ENCODE data around the gene DPH6. TPM values are rescaled to one million over a fixed set of nuclear protein-coding genes. Genes with fewer than 3 reads are reported as not detected.

Gene DPH6
- total and polyA plus RNA-seq, 4 experiments from 2014 or later: 11.5 to 28.3 (median 18.5) TPM

GRCh38 chr15:35439291-35439690 lies 106.7 kb downstream of the DPH6 start:
- Histone ChIP-seq H3K4me3 (ENCODE audit: low read length in 2 of 2) (no peak overlapping the region), H3K36me3 (ENCODE audit: insufficient read depth, low read length) (no peaks in the 10 kb centered on the region), H3K27me3 (ENCODE audit: insufficient read depth, low read length) (no peaks in the 10 kb centered on the region), H3K4me1 (ENCODE audit: insufficient read depth, low read length) (no peaks in the 10 kb centered on the region), H3K27ac (ENCODE audit: low read depth, low read length) (no peak overlapping the region), H3K9me3 (ENCODE audit: control insufficient read depth in 1 of 2, low read length in 2 of 2) (no peaks in the 10 kb centered on the region)
- no peaks in the 10 kb centered on the region for H3K4me1 Mint-ChIP-seq
- no peak overlapping the region for H3K4me3 Mint-ChIP-seq
- intact Hi-C loops (cut with micrococcal nuclease): no loop called here
- CTCF ChIA-PET (ENCODE audit: partially characterized antibody): no interaction called here
- H3K9me3 Mint-ChIP-seq: peaks cover 0 to 3% (median 0%) of the 10 kb centered on the region in 8 donors
- H3K27ac Mint-ChIP-seq: no peak overlapping the region
- H3K36me3 Mint-ChIP-seq: peaks cover 18 to 42% of the 10 kb centered on the region in 2 donors
- H3K27me3 Mint-ChIP-seq: no peaks in the 10 kb centered on the region
- POLR2A ChIA-PET (ENCODE audit: partially characterized antibody): no interaction called here
- no peak for DNase-seq

GRCh38 chr15:35437157-35437556 lies 108.8 kb downstream of the DPH6 start:
- no peak overlapping the region for H3K27ac Mint-ChIP-seq
- POLR2A ChIA-PET (ENCODE audit: partially characterized antibody): no interaction called here
- Histone ChIP-seq H3K9me3 (ENCODE audit: control insufficient read depth in 1 of 2, low read length in 2 of 2) (no peaks in the 10 kb centered on the region), H3K27ac (ENCODE audit: low read depth, low read length) (no peak overlapping the region), H3K36me3 (ENCODE audit: insufficient read depth, low read length) (no peaks in the 10 kb centered on the region), H3K27me3 (ENCODE audit: insufficient read depth, low read length) (no peaks in the 10 kb centered on the region), H3K4me1 (ENCODE audit: insufficient read depth, low read length) (no peaks in the 10 kb centered on the region), H3K4me3 (ENCODE audit: low read length in 2 of 2) (no peak overlapping the region)
- intact Hi-C loops (cut with micrococcal nuclease): no loop called here
- peaks cover 18 to 51% of the 10 kb centered on the region in 2 donors for H3K36me3 Mint-ChIP-seq
- DNase-seq: no peak
- H3K9me3 Mint-ChIP-seq: peaks cover 0 to 3% (median 0%) of the 10 kb centered on the region in 8 donors
- CTCF ChIA-PET (ENCODE audit: partially characterized antibody): no interaction called here
- no peaks in the 10 kb centered on the region for H3K27me3 Mint-ChIP-seq
- H3K4me1 Mint-ChIP-seq: peaks cover 0 to 2% (median 0%) of the 10 kb centered on the region in 4 donors
- no peak overlapping the region for H3K4me3 Mint-ChIP-seq

- Histone ChIP-seq H3K27me3 (ENCODE audit: insufficient read depth, low read length) (no peaks in the 10 kb centered on the region), H3K36me3 (ENCODE audit: insufficient read depth, low read length) (no peaks in the 10 kb centered on the region), H3K4me1 (ENCODE audit: insufficient read depth, low read length) (no peaks in the 10 kb centered on the region), H3K27ac (ENCODE audit: low read depth, low read length) (no peak overlapping the region), H3K9me3 (ENCODE audit: control insufficient read depth in 1 of 2, low read length in 2 of 2) (no peaks in the 10 kb centered on the region), H3K4me3 (ENCODE audit: low read length in 2 of 2) (no peak overlapping the region)
- POLR2A ChIA-PET (ENCODE audit: partially characterized antibody): no interaction called here
- CTCF ChIA-PET (ENCODE audit: partially characterized antibody): interaction anchor here (5.6 kb wide), 1 partner anchor 8 kb away, joined by 39 read pairs; no protein-coding TSS in a partner anchor
- intact Hi-C loops (cut with micrococcal nuclease): no loop called here
- H3K27me3 Mint-ChIP-seq: no peaks in the 10 kb centered on the region
- H3K27ac Mint-ChIP-seq: no peak overlapping the region
- H3K4me1 Mint-ChIP-seq: peaks cover 0 to 2% (median 0%) of the 10 kb centered on the region in 4 donors
- peaks cover 0 to 3% (median 0%) of the 10 kb centered on the region in 8 donors for H3K9me3 Mint-ChIP-seq
- H3K4me3 Mint-ChIP-seq: no peak overlapping the region
- no peak for DNase-seq
- H3K36me3 Mint-ChIP-seq: peaks cover 18 to 51% of the 10 kb centered on the region in 2 donors
Measured at GRCh38 chr15:35436422-35436821, 109.5 kb downstream of the DPH6 start.

DNA sequence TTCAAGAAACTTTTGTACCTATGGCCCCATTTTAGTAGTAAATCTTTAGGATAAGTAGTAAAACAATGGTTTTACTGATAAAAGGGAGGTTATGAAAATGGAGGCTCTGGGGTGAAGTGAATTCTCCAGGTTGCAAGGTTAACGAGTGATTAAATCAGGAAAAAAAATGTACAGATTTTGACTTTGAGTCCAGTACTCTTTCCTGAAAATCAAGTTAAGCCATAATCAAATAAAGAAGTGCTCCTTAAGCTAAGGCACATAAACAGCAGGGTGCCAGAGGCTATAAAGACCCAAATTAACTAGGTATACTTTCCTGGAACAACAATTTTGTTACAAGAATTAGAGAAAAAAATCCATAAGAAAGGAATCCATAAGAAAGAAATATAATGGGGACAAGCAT lies 114.7 kb downstream of the DPH6 start:
- ChIA-PET POLR2A (ENCODE audit: partially characterized antibody) (no interaction called here), CTCF (ENCODE audit: partially characterized antibody) (interaction anchor here (5.6 kb wide), 1 partner anchor 13 kb away, joined by 39 read pairs; no protein-coding TSS in a partner anchor)
- Histone ChIP-seq H3K9me3 (ENCODE audit: control insufficient read depth in 1 of 2, low read length in 2 of 2) (no peaks in the 10 kb centered on the region), H3K27ac (ENCODE audit: low read depth, low read length) (no peak overlapping the region), H3K4me3 (ENCODE audit: low read length in 2 of 2) (no peak overlapping the region), H3K27me3 (ENCODE audit: insufficient read depth, low read length) (no peaks in the 10 kb centered on the region), H3K36me3 (ENCODE audit: insufficient read depth, low read length) (no peaks in the 10 kb centered on the region), H3K4me1 (ENCODE audit: insufficient read depth, low read length) (no peaks in the 10 kb centered on the region)
- H3K4me3 Mint-ChIP-seq: no peak overlapping the region
- H3K9me3 Mint-ChIP-seq: no peaks in the 10 kb centered on the region
- peaks cover 9 to 51% of the 10 kb centered on the region in 2 donors for H3K36me3 Mint-ChIP-seq
- H3K4me1 Mint-ChIP-seq: peaks cover 0 to 2% (median 0%) of the 10 kb centered on the region in 4 donors
- no peak for DNase-seq
- no peaks in the 10 kb centered on the region for H3K27me3 Mint-ChIP-seq
- no peak overlapping the region for H3K27ac Mint-ChIP-seq
- intact Hi-C loops (cut with micrococcal nuclease): no loop called here

DNA sequence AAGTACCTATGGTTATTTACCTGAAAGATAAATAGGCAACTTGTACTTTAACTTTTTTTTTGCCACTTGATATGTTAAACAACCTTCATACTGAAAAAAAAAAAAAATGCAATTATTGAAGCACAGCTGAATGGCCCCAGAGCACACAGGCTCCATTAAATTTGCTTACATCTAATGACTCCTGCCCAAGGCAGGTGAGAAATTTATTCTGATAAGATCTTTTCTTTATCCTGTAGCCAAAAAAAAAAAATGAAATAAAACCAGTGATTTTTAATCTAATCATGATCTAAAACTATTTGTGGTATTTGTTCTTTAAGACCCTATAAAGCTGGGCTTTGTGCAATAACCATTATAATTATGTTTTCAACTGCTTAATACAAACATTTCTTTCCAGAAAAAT lies 115.7 kb downstream of the DPH6 start:
- ChIA-PET CTCF (ENCODE audit: partially characterized antibody) (interaction anchor here (3.0 kb wide), 1 partner anchor 14 kb away, joined by 15 read pairs; no protein-coding TSS in a partner anchor), POLR2A (ENCODE audit: partially characterized antibody) (no interaction called here)
- Mint-ChIP-seq H3K4me1 (peaks cover 0 to 2% (median 0%) of the 10 kb centered on the region in 4 donors), H3K9me3 (no peaks in the 10 kb centered on the region), H3K27ac (no peak overlapping the region), H3K4me3 (no peak overlapping the region), H3K36me3 (peaks cover 9 to 45% of the 10 kb centered on the region in 2 donors), H3K27me3 (no peaks in the 10 kb centered on the region)
- H3K4me3 ChIP-seq (ENCODE audit: low read length in 2 of 2): no peak overlapping the region
- no peaks in the 10 kb centered on the region for H3K9me3 ChIP-seq (ENCODE audit: control insufficient read depth in 1 of 2, low read length in 2 of 2)
- H3K27me3 ChIP-seq (ENCODE audit: insufficient read depth, low read length): no peaks in the 10 kb centered on the region
- DNase-seq: no peak
- intact Hi-C loops (cut with micrococcal nuclease): no loop called here
- H3K27ac ChIP-seq (ENCODE audit: low read depth, low read length): no peak overlapping the region
- H3K4me1 ChIP-seq (ENCODE audit: insufficient read depth, low read length): no peaks in the 10 kb centered on the region
- no peaks in the 10 kb centered on the region for H3K36me3 ChIP-seq (ENCODE audit: insufficient read depth, low read length)

GRCh38 chr15:35427496-35427895 lies 118.5 kb downstream of the DPH6 start:
- POLR2A ChIA-PET (ENCODE audit: partially characterized antibody): no interaction called here
- Histone ChIP-seq H3K27ac (ENCODE audit: low read depth, low read length) (no peak overlapping the region), H3K36me3 (ENCODE audit: insufficient read depth, low read length) (no peaks in the 10 kb centered on the region), H3K9me3 (ENCODE audit: control insufficient read depth in 1 of 2, low read length in 2 of 2) (no peaks in the 10 kb centered on the region), H3K4me1 (ENCODE audit: insufficient read depth, low read length) (no peaks in the 10 kb centered on the region), H3K4me3 (ENCODE audit: low read length in 2 of 2) (no peak overlapping the region), H3K27me3 (ENCODE audit: insufficient read depth, low read length) (no peaks in the 10 kb centered on the region)
- peaks cover 0 to 6% (median 4%) of the 10 kb centered on the region in 8 donors for H3K9me3 Mint-ChIP-seq
- CTCF ChIA-PET (ENCODE audit: partially characterized antibody): no interaction called here
- H3K27me3 Mint-ChIP-seq: no peaks in the 10 kb centered on the region
- no peak overlapping the region for H3K4me3 Mint-ChIP-seq
- no peaks in the 10 kb centered on the region for H3K4me1 Mint-ChIP-seq
- H3K36me3 Mint-ChIP-seq: peaks cover 11 to 49% of the 10 kb centered on the region in 2 donors
- DNase-seq: no peak
- no peak overlapping the region for H3K27ac Mint-ChIP-seq
- intact Hi-C loops (cut with micrococcal nuclease): no loop called here

- ChIA-PET POLR2A (ENCODE audit: partially characterized antibody) (no interaction called here), CTCF (ENCODE audit: partially characterized antibody) (no interaction called here)
- H3K4me1 Mint-ChIP-seq: no peaks in the 10 kb centered on the region
- Histone ChIP-seq H3K36me3 (ENCODE audit: insufficient read depth, low read length) (no peaks in the 10 kb centered on the region), H3K4me3 (ENCODE audit: low read length in 2 of 2) (no peak overlapping the region), H3K9me3 (ENCODE audit: control insufficient read depth in 1 of 2, low read length in 2 of 2) (no peaks in the 10 kb centered on the region), H3K27ac (ENCODE audit: low read depth, low read length) (no peak overlapping the region), H3K4me1 (ENCODE audit: insufficient read depth, low read length) (no peaks in the 10 kb centered on the region), H3K27me3 (ENCODE audit: insufficient read depth, low read length) (no peaks in the 10 kb centered on the region)
- no peaks in the 10 kb centered on the region for H3K27me3 Mint-ChIP-seq
- no peak overlapping the region for H3K27ac Mint-ChIP-seq
- no peak overlapping the region for H3K4me3 Mint-ChIP-seq
- intact Hi-C loops (cut with micrococcal nuclease): no loop called here
- peaks cover 0 to 6% (median 4%) of the 10 kb centered on the region in 8 donors for H3K9me3 Mint-ChIP-seq
- DNase-seq: no peak
- peaks cover 11 to 47% of the 10 kb centered on the region in 2 donors for H3K36me3 Mint-ChIP-seq
Measured at GRCh38 chr15:35427091-35427490, 118.9 kb downstream of the DPH6 start.

- ChIA-PET POLR2A (ENCODE audit: partially characterized antibody) (no interaction called here), CTCF (ENCODE audit: partially characterized antibody) (no interaction called here)
- H3K27ac ChIP-seq (ENCODE audit: low read depth, low read length): no peak overlapping the region
- Mint-ChIP-seq H3K27me3 (no peaks in the 10 kb centered on the region), H3K27ac (no peak overlapping the region), H3K4me1 (no peaks in the 10 kb centered on the region), H3K36me3 (peaks cover 1 to 6% of the 10 kb centered on the region in 2 donors), H3K4me3 (no peak overlapping the region), H3K9me3 (no peaks in the 10 kb centered on the region)
- H3K9me3 ChIP-seq (ENCODE audit: control insufficient read depth in 1 of 2, low read length in 2 of 2): no peaks in the 10 kb centered on the region
- H3K4me1 ChIP-seq (ENCODE audit: insufficient read depth, low read length): no peaks in the 10 kb centered on the region
- H3K4me3 ChIP-seq (ENCODE audit: low read length in 2 of 2): no peak overlapping the region
- intact Hi-C loops (cut with micrococcal nuclease): no loop called here
- no peaks in the 10 kb centered on the region for H3K27me3 ChIP-seq (ENCODE audit: insufficient read depth, low read length)
- no peak for DNase-seq
- peaks cover 4% of the 10 kb centered on the region for H3K36me3 ChIP-seq (ENCODE audit: insufficient read depth, low read length)
Measured at GRCh38 chr15:35410775-35411174, 135.2 kb downstream of the DPH6 start.
